Epithelial cell of proximal tubule (primary cell): Measurements from ENCODE around the gene ABCB10. TPM values are rescaled to one million over a fixed set of nuclear protein-coding genes. Genes with fewer than 3 reads are reported as not detected.
"Not testable (repeated sequence)": the region's sequence is repeated elsewhere in the genome, so short reads cannot be mapped to it uniquely, and the experiment has no call there.

Experiments
- DNase-seq: peaks from one replicate; pipeline ENCODE4 v3.0.0-alpha.2; 2011; ENCODE audit warnings: low read depth
- H3K4me3 ChIP-seq: 2 replicates; pipeline ENCODE4 v1.5.1; 2011; ENCODE audit warnings: low read depth, mild to moderate bottlenecking, low read length
- CTCF ChIP-seq: conservative IDR thresholded peaks from 2 replicates; pipeline ENCODE4 v1.5.1; 2012; ENCODE audit warnings: low read depth, mild to moderate bottlenecking, low read length
- total RNA-seq: library from RNA; depleted of rRNA; stranded (reverse); fragments of >200 nt; gene quantifications from 2 replicates; pipeline ENCODE4 v1.2.3, GENCODE V29; 2015

ABCB10 gene
- total RNA-seq, 1 donor from 2014 or later: 15.4 TPM

- no peak for DNase-seq
- no peak overlapping the region for H3K4me3 ChIP-seq
- TF ChIP-seq CTCF: no peak
Measured at GRCh38 chr1:229596925-229597699, 38.6 kb upstream of the ABCB10 start.

DNA sequence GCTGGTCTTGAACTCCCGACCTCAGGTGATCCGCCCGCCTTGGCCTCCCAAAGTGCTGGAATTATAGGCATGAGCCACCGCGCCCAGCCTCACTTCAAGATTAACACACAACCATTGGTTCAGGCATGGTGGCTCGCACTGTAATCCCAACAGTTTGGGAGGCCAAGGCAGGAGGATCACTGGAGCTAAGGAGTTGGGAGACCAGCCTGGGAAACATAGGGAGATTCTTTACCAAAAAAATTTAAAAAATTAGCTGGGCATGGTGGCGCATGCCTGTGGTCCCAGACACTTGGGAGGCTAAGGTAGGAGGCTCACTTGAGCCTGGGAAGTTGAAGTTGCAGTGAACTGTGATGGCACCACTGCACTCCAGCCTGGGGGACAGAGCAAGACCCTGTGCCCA, 37.4 kb upstream of the ABCB10 start:
- not testable (repeated sequence) for H3K4me3 ChIP-seq, DNase-seq

GRCh38 chr1:229594227-229595008, 35.9 kb upstream of the ABCB10 start:
- H3K4me3 ChIP-seq: no peak overlapping the region
- DNase-seq: no peak
- TF ChIP-seq CTCF: no peak

DNA sequence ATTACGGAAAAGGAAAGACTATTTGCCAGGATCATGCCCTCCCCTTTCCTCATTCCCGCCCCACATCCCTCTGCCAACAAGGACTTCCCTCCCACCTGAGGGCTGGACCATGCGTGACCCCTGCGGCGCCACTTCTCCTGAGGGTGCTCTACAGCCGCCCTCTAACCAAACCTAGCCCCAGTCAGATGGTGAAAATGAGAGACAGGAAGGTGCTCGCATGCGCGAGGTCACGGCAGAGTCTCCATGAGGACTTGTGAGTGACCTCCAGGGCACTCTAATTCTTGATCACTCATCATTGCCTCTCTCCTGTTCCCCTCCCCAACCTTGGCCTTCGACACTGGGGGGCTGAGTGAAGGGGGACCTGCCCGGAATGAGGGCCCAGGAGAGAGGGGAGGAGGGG, 35.3 kb upstream of the ABCB10 start:
- no peak for TF ChIP-seq CTCF
- no peak for DNase-seq
- H3K4me3 ChIP-seq: no peak overlapping the region

- no peak overlapping the region for H3K4me3 ChIP-seq
- no peak for TF ChIP-seq CTCF
Measured at GRCh38 chr1:229590119-229590518, 31.6 kb upstream of the ABCB10 start.

DNA sequence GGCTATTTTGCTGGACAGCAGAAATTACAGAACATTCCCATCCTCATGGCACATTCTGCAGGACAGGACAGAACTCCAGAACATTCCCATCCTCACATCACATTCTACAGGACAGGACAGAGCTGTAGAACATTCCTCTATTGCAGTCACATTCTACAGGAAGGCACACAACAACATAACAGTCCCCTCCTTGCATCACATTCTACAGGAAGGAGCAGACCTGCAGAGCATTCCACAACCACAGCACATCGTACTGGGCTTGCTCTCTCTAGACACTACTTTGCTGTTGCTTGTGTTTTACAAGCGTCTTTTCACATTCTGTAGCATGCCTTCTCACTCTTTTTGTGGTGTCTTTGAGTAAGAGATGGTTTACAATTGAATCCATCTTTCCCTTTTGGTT, 26.8 kb upstream of the ABCB10 start:
- no peak for DNase-seq
- TF ChIP-seq CTCF: no peak
- H3K4me3 ChIP-seq: no peak overlapping the region

More at GRCh38 chr1:229590119-229590518, 31.6 kb upstream of the ABCB10 start:
- DNase-seq: no peak

GRCh38 chr1:229582715-229583114, 24.2 kb upstream of the ABCB10 start:
- TF ChIP-seq CTCF: no peak
- DNase-seq: no peak
- H3K4me3 ChIP-seq: no peak overlapping the region
